ENCODE results near the gene MYO1H.
A peak's percentile ranks its signal among the peaks of the same experiment; 100 is the strongest.

MYO1H gene

DNA sequence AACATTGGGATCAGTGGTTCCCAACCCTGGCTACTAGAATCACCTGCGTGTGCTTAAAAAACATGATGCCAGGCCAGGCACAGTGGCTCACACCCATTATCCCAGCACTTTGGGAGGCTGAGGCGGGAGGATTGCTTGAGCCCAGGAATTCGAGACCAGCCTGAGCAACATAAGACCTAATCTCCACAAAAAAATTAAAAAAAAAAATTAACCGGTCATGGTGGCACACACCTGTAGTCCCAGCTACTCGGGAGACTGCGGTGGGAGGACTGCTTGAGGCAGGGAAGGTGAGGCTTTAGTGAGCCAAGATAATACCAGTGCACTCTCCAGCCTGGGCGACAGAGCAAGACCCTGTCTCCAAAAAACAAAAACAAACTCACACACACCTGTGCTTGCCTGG is 127.4 kb downstream of the MYO1H start:
- Histone ChIP-seq H3K4me1 (ENCODE audit: insufficient read depth, low read length, severe bottlenecking) (peaks cover 18% of the 10 kb centered on the region), H3F3A (ENCODE audit: insufficient read depth, low read length) (no peaks in the 10 kb centered on the region), H3K27me3 (ENCODE audit: insufficient read depth, low read length) (no peaks in the 10 kb centered on the region), H3K27ac (ENCODE audit: low read depth, low read length, poor library complexity, severe bottlenecking) (no peak overlapping the region), H3K9me3 (ENCODE audit: low read length) (no peaks in the 10 kb centered on the region), H3K79me2 (ENCODE audit: insufficient read depth, low read length) (peaks cover 31% of the 10 kb centered on the region), H3K4me2 (ENCODE audit: low read length) (no peak overlapping the region), H2AFZ (ENCODE audit: low read length) (no peak overlapping the region), H3K9ac (ENCODE audit: low read length) (no peak overlapping the region), H4K20me1 (ENCODE audit: insufficient read depth, low read length) (no peaks in the 10 kb centered on the region), H3K36me3 (ENCODE audit: insufficient read depth, low read length) (no peaks in the 10 kb centered on the region), H3K9me2 (ENCODE audit: low read depth, low read length) (no peaks in the 10 kb centered on the region), H3K4me3 (ENCODE audit: low read depth, low read length, poor library complexity, severe bottlenecking) (no peak overlapping the region)
- TF ChIP-seq, protein P1, sequence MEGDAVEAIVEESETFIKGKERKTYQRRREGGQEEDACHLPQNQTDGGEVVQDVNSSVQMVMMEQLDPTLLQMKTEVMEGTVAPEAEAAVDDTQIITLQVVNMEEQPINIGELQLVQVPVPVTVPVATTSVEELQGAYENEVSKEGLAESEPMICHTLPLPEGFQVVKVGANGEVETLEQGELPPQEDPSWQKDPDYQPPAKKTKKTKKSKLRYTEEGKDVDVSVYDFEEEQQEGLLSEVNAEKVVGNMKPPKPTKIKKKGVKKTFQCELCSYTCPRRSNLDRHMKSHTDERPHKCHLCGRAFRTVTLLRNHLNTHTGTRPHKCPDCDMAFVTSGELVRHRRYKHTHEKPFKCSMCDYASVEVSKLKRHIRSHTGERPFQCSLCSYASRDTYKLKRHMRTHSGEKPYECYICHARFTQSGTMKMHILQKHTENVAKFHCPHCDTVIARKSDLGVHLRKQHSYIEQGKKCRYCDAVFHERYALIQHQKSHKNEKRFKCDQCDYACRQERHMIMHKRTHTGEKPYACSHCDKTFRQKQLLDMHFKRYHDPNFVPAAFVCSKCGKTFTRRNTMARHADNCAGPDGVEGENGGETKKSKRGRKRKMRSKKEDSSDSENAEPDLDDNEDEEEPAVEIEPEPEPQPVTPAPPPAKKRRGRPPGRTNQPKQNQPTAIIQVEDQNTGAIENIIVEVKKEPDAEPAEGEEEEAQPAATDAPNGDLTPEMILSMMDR (IDR thresholded peaks at IDR 0.05; ENCODE audit: low read length) = no peak
- no peak for TF ChIP-seq EZH2 (IDR thresholded peaks at IDR 0.05; ENCODE audit: borderline replicate concordance, low read length)

DNA sequence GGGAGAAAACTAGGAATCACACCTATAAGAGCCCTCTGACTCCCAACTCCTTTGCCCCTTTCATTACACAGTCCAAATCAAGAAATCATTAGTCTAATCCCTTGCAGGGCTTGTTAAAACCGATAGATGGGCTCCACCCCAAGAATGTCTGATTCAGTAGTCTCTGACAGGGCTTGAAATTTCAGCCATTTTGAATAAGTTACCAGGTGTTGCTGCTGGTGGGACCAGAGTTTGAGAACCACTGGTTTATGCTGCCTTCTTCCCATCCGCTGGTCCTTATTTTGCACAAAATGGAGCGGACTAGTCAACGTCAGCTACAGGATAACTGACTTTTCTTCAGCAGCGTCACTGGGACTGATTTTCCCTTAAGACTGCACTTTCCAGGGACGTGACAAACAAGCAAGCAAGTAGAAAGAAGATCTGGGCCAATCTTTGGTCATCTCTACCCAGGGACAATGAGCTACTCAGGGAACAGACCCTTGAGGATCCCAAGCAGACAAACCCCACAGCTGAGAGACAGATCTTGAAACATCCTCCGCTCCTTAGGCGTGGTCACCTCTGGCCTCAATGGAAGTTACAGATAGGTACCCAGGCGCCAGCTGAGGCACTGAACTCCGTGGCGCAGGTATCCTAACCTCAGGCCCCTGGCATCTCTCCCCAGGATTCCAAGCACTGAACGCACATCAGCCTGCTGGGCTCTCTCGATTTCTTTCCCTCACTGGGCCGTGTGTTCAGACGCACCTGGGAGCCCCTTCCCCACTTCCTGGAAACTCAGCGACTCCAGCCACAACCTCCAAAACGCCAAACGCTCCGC is 128.5 kb downstream of the MYO1H start:
- H3K27me3 ChIP-seq (ENCODE audit: insufficient read depth, low read length) = no peaks in the 10 kb centered on the region
- peak overlapping the region; percentile 92 for H3K4me3 ChIP-seq (ENCODE audit: low read depth, low read length, poor library complexity, severe bottlenecking)
- peak overlapping the region; percentile 93 for H3K4me2 ChIP-seq (ENCODE audit: low read length)
- no peak for TF ChIP-seq EZH2 (IDR thresholded peaks at IDR 0.05; ENCODE audit: borderline replicate concordance, low read length)
- TF ChIP-seq, protein P1 (IDR thresholded peaks at IDR 0.05; ENCODE audit: low read length) = no peak
- H2AFZ ChIP-seq (ENCODE audit: low read length) = no peak overlapping the region
- no peaks in the 10 kb centered on the region for H3K9me2 ChIP-seq (ENCODE audit: low read depth, low read length)
- H3K36me3 ChIP-seq (ENCODE audit: insufficient read depth, low read length) = no peaks in the 10 kb centered on the region
- no peak overlapping the region for H3K27ac ChIP-seq (ENCODE audit: low read depth, low read length, poor library complexity, severe bottlenecking)
- peak overlapping the region; percentile 76 for H3K9ac ChIP-seq (ENCODE audit: low read length)
- H3K9me3 ChIP-seq (ENCODE audit: low read length) = no peaks in the 10 kb centered on the region
- peaks cover 31% of the 10 kb centered on the region for H3K79me2 ChIP-seq (ENCODE audit: insufficient read depth, low read length)
- H4K20me1 ChIP-seq (ENCODE audit: insufficient read depth, low read length) = no peaks in the 10 kb centered on the region
- H3K4me1 ChIP-seq (ENCODE audit: insufficient read depth, low read length, severe bottlenecking) = peaks cover 18% of the 10 kb centered on the region
- H3F3A ChIP-seq (ENCODE audit: insufficient read depth, low read length) = no peaks in the 10 kb centered on the region

DNA sequence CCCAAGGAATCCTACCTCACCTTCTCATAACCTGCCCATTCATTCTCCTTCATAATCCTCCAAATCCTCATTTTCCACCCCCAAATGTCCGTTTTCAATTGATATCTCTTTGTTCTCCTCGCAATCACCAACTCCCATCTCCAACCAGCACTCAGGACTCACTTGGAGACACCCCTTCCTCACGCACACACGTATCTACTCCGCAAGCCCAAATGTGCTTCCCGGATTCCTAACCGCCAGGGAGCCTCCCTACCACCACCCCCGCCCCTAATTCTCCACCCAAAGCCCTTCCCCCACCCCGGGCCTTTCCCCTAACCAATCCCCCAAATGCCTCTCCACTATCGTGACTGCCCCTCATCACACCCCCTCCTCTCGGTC is 129.1 kb downstream of the MYO1H start:
- Histone ChIP-seq H3K36me3 (ENCODE audit: insufficient read depth, low read length) (no peaks in the 10 kb centered on the region), H3K4me1 (ENCODE audit: insufficient read depth, low read length, severe bottlenecking) (peaks cover 18% of the 10 kb centered on the region), H3K79me2 (ENCODE audit: insufficient read depth, low read length) (peaks cover 31% of the 10 kb centered on the region), H4K20me1 (ENCODE audit: insufficient read depth, low read length) (no peaks in the 10 kb centered on the region), H3K27ac (ENCODE audit: low read depth, low read length, poor library complexity, severe bottlenecking) (no peak overlapping the region), H3K27me3 (ENCODE audit: insufficient read depth, low read length) (no peaks in the 10 kb centered on the region), H3K9me3 (ENCODE audit: low read length) (no peaks in the 10 kb centered on the region), H3F3A (ENCODE audit: insufficient read depth, low read length) (no peaks in the 10 kb centered on the region), H3K9ac (ENCODE audit: low read length) (peak overlapping the region; percentile 76), H3K4me3 (ENCODE audit: low read depth, low read length, poor library complexity, severe bottlenecking) (peak overlapping the region; percentile 92), H3K9me2 (ENCODE audit: low read depth, low read length) (no peaks in the 10 kb centered on the region), H3K4me2 (ENCODE audit: low read length) (peak overlapping the region; percentile 93), H2AFZ (ENCODE audit: low read length) (no peak overlapping the region)
- TF ChIP-seq, protein P1 (IDR thresholded peaks at IDR 0.05; ENCODE audit: low read length) = no peak
- no peak for TF ChIP-seq EZH2 (IDR thresholded peaks at IDR 0.05; ENCODE audit: borderline replicate concordance, low read length)
